Ishikawa (cell line): ENCODE measurements around the gene ADM5.

Source experiments
- CEBPB ChIP-seq: IDR thresholded peaks from 2 replicates; pipeline ENCODE4 v1.6.1; 2012
- CREB1 ChIP-seq: IDR thresholded peaks from 2 replicates; pipeline ENCODE4 v1.6.1; 2012; ENCODE audit warnings: low read depth
- EGR1 ChIP-seq: IDR thresholded peaks from 2 replicates; pipeline ENCODE4 v1.6.1; 2012
- EP300 ChIP-seq: IDR thresholded peaks from 2 replicates; pipeline ENCODE4 v1.6.1; 2012; ENCODE audit warnings: borderline replicate concordance
- FOXM1 ChIP-seq: IDR thresholded peaks from 2 replicates; pipeline ENCODE4 v1.6.1; 2012; ENCODE audit warnings: low read depth, borderline replicate concordance
- NFIC ChIP-seq: IDR thresholded peaks from 2 replicates; pipeline ENCODE4 v1.6.1; 2012
- RAD21 ChIP-seq: IDR thresholded peaks from 2 replicates; pipeline ENCODE4 v1.6.1; 2012; ENCODE audit warnings: low read depth
- TAF1 ChIP-seq: IDR thresholded peaks from 2 replicates; pipeline ENCODE4 v1.6.1; 2012; ENCODE audit warnings: low read depth, mild to moderate bottlenecking
- TCF12 ChIP-seq: IDR thresholded peaks from 2 replicates; pipeline ENCODE4 v1.6.1; 2012; ENCODE audit warnings: low read depth
- TEAD4 ChIP-seq: IDR thresholded peaks from 2 replicates; pipeline ENCODE4 v1.6.1; 2012
- YY1 ChIP-seq: IDR thresholded peaks from 2 replicates; pipeline ENCODE4 v1.6.1; 2012; ENCODE audit warnings: low read depth
- ZBTB7A ChIP-seq: IDR thresholded peaks from 2 replicates; pipeline ENCODE4 v1.6.1; 2012; ENCODE audit warnings: low read depth
- TF ChIP-seq, protein P1 (sequence below): IDR thresholded peaks from 2 replicates; pipeline ENCODE4 v1.6.1; 2012; ENCODE audit warnings: low read depth, mild to moderate bottlenecking
- TF ChIP-seq, protein P2 (sequence below): IDR thresholded peaks from 2 replicates; pipeline ENCODE4 v1.6.1; 2012
- TF ChIP-seq, protein P3 (sequence below): IDR thresholded peaks from 2 replicates; pipeline ENCODE4 v1.6.1; 2012

The ADM5 gene

DNA sequence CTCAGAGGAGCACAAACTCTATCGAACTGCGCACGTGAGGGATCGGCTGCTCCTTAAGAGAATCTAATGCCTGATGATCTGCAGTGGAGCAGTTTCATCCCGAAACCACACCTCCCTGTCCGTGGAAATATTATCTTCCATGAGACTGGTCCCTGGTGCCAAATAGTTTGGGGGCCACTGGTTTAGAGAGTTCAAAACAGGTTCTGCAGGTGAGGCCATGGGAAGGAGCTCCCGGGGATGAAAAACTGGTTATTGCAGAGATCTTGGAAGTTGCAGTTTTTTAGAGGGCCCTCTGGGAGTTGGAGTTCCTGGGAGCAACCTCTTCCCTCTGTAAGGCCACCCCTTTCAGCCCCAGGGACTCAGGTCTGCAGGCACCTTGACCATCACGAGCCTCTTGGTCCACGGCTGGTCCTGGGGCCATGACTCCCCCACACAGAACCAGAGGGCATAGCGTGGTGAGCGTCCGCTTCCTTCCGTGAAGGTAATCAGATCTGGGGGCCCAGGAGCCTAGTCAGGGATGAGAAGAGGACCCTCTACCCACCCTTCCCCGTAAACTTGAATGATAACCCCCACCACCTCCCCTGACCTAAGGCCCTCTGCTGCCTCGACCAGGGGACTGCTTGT lies 28.9 kb upstream of the ADM5 start:
- no peak for TF ChIP-seq EP300

DNA sequence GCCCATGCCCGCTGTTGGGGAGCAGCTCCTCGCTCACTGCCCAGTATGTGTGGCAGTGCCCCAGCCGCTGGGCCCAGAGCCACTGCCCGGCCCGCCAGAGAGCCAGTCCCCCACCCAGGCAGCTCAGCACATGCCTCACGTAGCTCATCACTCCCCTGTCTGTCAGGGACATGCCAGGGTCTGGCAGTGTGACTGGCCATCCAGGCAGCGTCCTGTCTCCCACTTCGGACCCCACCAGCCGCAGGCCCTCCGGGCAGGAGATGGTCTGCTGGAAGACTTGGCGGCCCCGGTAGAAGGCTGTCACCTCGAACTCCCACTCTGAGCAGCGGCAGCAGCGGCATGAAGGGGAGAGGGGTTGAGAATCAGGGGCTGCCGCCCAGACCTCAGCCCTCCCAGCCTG lies 27.4 kb upstream of the ADM5 start:
- no peak for TF ChIP-seq CEBPB
- no peak for TF ChIP-seq RAD21
- TF ChIP-seq TCF12: no peak
- TF ChIP-seq CREB1: no peak
- no peak for TF ChIP-seq FOXM1
- TF ChIP-seq, protein P1, sequence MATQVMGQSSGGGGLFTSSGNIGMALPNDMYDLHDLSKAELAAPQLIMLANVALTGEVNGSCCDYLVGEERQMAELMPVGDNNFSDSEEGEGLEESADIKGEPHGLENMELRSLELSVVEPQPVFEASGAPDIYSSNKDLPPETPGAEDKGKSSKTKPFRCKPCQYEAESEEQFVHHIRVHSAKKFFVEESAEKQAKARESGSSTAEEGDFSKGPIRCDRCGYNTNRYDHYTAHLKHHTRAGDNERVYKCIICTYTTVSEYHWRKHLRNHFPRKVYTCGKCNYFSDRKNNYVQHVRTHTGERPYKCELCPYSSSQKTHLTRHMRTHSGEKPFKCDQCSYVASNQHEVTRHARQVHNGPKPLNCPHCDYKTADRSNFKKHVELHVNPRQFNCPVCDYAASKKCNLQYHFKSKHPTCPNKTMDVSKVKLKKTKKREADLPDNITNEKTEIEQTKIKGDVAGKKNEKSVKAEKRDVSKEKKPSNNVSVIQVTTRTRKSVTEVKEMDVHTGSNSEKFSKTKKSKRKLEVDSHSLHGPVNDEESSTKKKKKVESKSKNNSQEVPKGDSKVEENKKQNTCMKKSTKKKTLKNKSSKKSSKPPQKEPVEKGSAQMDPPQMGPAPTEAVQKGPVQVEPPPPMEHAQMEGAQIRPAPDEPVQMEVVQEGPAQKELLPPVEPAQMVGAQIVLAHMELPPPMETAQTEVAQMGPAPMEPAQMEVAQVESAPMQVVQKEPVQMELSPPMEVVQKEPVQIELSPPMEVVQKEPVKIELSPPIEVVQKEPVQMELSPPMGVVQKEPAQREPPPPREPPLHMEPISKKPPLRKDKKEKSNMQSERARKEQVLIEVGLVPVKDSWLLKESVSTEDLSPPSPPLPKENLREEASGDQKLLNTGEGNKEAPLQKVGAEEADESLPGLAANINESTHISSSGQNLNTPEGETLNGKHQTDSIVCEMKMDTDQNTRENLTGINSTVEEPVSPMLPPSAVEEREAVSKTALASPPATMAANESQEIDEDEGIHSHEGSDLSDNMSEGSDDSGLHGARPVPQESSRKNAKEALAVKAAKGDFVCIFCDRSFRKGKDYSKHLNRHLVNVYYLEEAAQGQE: no peak
- TF ChIP-seq TEAD4: no peak
- TF ChIP-seq EGR1: no peak
- TF ChIP-seq NFIC: no peak
- no peak for TF ChIP-seq ZBTB7A
- no peak for TF ChIP-seq EP300
- TF ChIP-seq, protein P2, sequence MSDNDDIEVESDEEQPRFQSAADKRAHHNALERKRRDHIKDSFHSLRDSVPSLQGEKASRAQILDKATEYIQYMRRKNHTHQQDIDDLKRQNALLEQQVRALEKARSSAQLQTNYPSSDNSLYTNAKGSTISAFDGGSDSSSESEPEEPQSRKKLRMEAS: no peak
- TF ChIP-seq, protein P3, sequence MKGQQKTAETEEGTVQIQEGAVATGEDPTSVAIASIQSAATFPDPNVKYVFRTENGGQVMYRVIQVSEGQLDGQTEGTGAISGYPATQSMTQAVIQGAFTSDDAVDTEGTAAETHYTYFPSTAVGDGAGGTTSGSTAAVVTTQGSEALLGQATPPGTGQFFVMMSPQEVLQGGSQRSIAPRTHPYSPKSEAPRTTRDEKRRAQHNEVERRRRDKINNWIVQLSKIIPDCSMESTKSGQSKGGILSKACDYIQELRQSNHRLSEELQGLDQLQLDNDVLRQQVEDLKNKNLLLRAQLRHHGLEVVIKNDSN: no peak
- no peak for TF ChIP-seq YY1
- no peak for TF ChIP-seq TAF1

DNA sequence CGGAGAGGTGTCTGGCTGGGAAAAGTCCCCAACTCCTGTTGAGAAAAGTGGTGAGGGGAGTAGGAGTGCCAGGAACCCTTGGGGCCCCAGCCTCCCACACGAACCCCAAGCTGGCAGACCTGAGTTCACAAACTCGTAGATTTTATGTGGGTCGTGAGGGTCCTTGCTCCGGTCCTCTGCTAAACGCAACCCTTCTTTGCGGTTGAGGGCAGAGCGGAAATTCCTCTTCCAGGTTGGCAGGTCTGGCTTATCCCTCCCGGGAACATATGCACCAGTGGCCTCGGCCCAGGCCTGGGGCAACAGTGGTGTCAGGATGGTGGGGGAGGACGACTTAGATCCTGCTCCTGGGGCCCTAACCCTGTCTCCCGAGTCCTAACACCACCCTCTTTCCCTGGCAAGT lies 26.2 kb upstream of the ADM5 start:
- TF ChIP-seq EP300 (no peak), FOXM1 (no peak), CEBPB (no peak), EGR1 (no peak), TCF12 (no peak), TEAD4 (no peak), TAF1 (no peak), CREB1 (no peak)
- TF ChIP-seq, protein P2: no peak

DNA sequence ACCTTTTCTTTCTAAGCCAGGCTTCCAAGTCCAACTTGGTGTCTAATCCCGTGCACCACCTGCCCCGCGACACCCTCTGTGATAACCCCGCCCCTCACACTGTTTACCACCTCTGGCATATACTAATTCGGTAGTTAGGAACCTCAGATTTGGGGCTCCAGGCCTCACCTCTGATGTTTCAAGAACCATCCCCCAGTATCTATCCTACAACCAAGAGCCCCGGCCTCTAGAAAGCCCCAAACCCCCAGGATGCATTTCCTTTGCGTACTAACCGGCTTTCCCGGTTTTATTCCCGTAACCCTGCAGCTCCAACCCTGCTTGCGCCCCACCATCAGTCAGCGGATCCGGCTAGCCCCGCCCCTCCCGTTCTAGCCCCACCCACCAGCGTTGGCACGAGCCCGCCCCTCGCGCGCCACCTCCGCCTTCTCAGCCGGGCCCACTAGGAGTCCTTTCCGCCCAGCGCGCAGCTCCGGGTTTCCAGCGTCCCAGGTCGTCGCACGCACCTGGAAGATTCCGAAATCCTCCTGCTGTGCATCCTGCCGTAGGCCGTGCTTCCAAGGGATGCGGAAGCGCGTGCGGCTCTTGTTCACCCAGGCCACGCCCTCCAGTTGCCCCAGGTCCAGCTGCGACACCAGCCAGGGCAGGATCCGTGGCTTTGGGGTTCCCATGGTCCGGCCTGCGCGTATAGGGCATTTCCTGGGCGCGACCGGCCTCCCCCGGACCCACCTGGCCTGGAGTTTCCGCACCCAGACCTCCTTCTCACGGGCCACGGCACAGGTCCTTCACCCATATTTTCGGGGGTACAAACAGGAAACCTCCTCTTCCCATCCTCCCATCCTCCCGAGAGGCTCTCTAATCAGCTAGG lies 25.0 kb upstream of the ADM5 start:
- TF ChIP-seq TAF1: no peak
- TF ChIP-seq ZBTB7A: no peak
- TF ChIP-seq CEBPB: no peak
- TF ChIP-seq, protein P2: peak; percentile 86
- 0 out of 2 replicates have a peak, but pooled peaks have one; percentile 10 for TF ChIP-seq EGR1
- peak; percentile 18; the same call in 1 of the 2 replicates for TF ChIP-seq FOXM1
- peak; percentile 21; the same call in 1 of the 2 replicates for TF ChIP-seq TEAD4
- 0 out of 2 replicates have a peak, but pooled peaks have one; percentile 4 for TF ChIP-seq RAD21
- TF ChIP-seq, protein P3: no peak
- TF ChIP-seq EP300: peak; percentile 25; the same call in 1 of the 2 replicates
- TF ChIP-seq TCF12: peak; percentile 54; the same call in 1 of the 2 replicates
- TF ChIP-seq NFIC: no peak
- TF ChIP-seq YY1: no peak
- TF ChIP-seq CREB1: no peak
- TF ChIP-seq, protein P1: no peak

DNA sequence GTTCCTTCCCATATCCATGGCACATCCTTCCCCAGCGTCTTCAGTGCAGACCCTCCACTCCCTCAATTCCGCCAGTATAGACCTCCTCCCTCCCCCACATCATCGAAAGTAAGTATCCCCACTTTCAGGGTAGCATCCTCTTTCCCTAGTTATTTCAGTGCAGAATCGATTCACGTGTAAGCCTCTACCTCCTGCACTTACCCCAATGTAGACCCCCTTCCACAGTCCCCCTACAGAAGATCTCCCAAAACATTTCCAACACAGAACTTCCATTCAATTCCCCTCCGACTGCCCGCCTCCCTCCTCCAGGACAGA lies 24.4 kb upstream of the ADM5 start:
- TF ChIP-seq CREB1 (no peak), EP300 (no peak), ZBTB7A (no peak; the same call in 1 of the 2 replicates), FOXM1 (no peak), YY1 (no peak), TAF1 (no peak), RAD21 (no peak), TEAD4 (no peak), NFIC (no peak), CEBPB (no peak)
- TF ChIP-seq, protein P3: no peak
- TF ChIP-seq, protein P1: no peak
